GM12892 (cell line): ENCODE results near the gene FAM222A.

Source experiments
- POLR2A ChIP-seq: IDR thresholded peaks from 2 replicates; pipeline ENCODE4 v1.6.1; 2011; ENCODE audit warnings: low read depth, low read length, control low read depth
- TAF1 ChIP-seq: IDR thresholded peaks from 2 replicates; pipeline ENCODE4 v1.6.1; 2011; ENCODE audit warnings: low read depth, mild to moderate bottlenecking, control low read depth, low read length, borderline replicate concordance

DNA sequence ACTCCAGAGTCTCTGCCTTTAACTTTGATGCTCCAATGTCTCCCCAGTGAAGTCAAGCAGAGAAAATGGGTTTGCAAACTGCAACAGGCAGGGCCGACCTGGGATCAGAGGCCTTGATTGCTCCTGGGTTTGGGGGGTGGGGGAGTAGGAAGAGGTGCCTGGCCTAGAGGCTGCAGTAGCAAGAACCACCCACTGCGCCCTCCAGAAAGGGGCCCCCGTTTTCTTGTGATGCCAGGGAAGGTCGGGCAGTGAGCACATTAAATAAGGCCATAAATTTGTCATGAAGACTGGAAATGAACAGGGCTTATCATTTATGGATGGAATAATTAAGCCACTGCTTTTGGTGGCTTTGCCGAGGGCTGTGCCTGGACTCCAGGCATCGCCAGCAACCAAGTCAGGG lies 38.2 kb upstream of the FAM222A start:
- no peak for TF ChIP-seq POLR2A
- TF ChIP-seq TAF1: no peak
